ENCODE measurements around the gene BCL7A. TPM values are rescaled to one million over a fixed set of nuclear protein-coding genes. Genes with fewer than 3 reads are reported as not detected.

BCL7A gene
- total and polyA plus RNA-seq, 2 experiments from 2014 or later = 12.7 to 14.9 TPM

GRCh38 chr12:122032580-122032979 lies 10.9 kb downstream of the BCL7A start:
- H4K20me1 ChIP-seq (replicated peaks; ENCODE audit: insufficient read depth) = peaks cover 11% of the 10 kb centered on the region
- Mint-ChIP-seq H3K4me1 (peaks cover 20% of the 10 kb centered on the region), H3K36me3 (ENCODE audit: low read depth) (peaks cover 25% of the 10 kb centered on the region), H3K9me3 (no peaks in the 10 kb centered on the region; the same call in 2 of the 3 replicates), H3K27me3 (ENCODE audit: insufficient read depth, low read depth, poor library complexity) (peaks cover 17% of the 10 kb centered on the region), H3K27ac (no peak overlapping the region), H3K4me3 (no peak overlapping the region)
- H3K27me3 ChIP-seq (ENCODE audit: insufficient read depth) = no peaks in the 10 kb centered on the region
- peaks cover 21% of the 10 kb centered on the region for H3K79me2 ChIP-seq (replicated peaks; ENCODE audit: insufficient read depth)
- ATAC-seq = no peak
- H3K4me3 ChIP-seq = no peak overlapping the region
- no peaks in the 10 kb centered on the region for H3K36me3 ChIP-seq (ENCODE audit: insufficient read depth)
- no peaks in the 10 kb centered on the region for H3K9me2 ChIP-seq (ENCODE audit: insufficient read depth)
- H2AFZ ChIP-seq = no peak overlapping the region
- no peak for DNase-seq (ENCODE audit: low spot score)
- peaks cover 4% of the 10 kb centered on the region; the same call in 1 of the 2 replicates for H3F3A ChIP-seq (replicated peaks; ENCODE audit: low read depth)
- no peak overlapping the region for H3K4me2 ChIP-seq
- no peaks in the 10 kb centered on the region; the same call in 1 of the 2 replicates for H3K4me1 ChIP-seq (ENCODE audit: insufficient read depth)
- TF ChIP-seq CTCF (conservative IDR thresholded peaks at IDR 0.05; ENCODE audit: low read depth in 2 of 2) (no peak), JUNB (IDR thresholded peaks at IDR 0.05; ENCODE audit: unreplicated experiment) (no peak), ZNF462 (CRISPR knock-in tag; IDR thresholded peaks at IDR 0.05) (no peak), ETS1 (IDR thresholded peaks at IDR 0.05) (no peak)
- no peak overlapping the region for H3K27ac ChIP-seq (ENCODE audit: low read depth)
